ENCODE results near the gene TMEM114.

- TF ChIP-seq BHLHE40 (IDR thresholded peaks at IDR 0.05; ENCODE audit: borderline replicate concordance), result no peak
- no peak for TF ChIP-seq ELF4 (IDR thresholded peaks at IDR 0.05)
- TF ChIP-seq ARNT (IDR thresholded peaks at IDR 0.05), result no peak
- no peak for TF ChIP-seq FOXM1 (IDR thresholded peaks at IDR 0.05; ENCODE audit: borderline replicate concordance)
- no peak for TF ChIP-seq CTBP1 (IDR thresholded peaks at IDR 0.05; ENCODE audit: borderline replicate concordance)
- TF ChIP-seq FOXK2 (IDR thresholded peaks at IDR 0.05), result no peak
- no peak for TF ChIP-seq TARDBP (IDR thresholded peaks at IDR 0.05)
- no peak for TF ChIP-seq FOXA1 (IDR thresholded peaks at IDR 0.05)
- TF ChIP-seq PKNOX1 (IDR thresholded peaks at IDR 0.05), result no peak
- TF ChIP-seq ZNF384 (IDR thresholded peaks at IDR 0.05), result no peak
- no peak for TF ChIP-seq SUZ12 (IDR thresholded peaks at IDR 0.05)
- TF ChIP-seq HDGF (IDR thresholded peaks at IDR 0.05; ENCODE audit: borderline replicate concordance), result no peak
- TF ChIP-seq LEF1 (IDR thresholded peaks at IDR 0.05; ENCODE audit: borderline replicate concordance), result no peak
Observed at GRCh38 chr16:8621222-8621571, 30.9 kb upstream of the TMEM114 start.

Measured in HEK293T (cell line).